Transverse colon (tissue), 4 donors: ENCODE data around the gene REV3L.

Source experiments
- POLR2AphosphoS5 ChIP-seq, 3 donors: sonication (generic); formaldehyde crosslinking; IDR thresholded peaks; one replicate each; pipeline ENCODE4 v1.6.1; 2016; ENCODE audit warnings: antibody characterized with exemption in 3 of 3
- TF ChIP-seq, protein P1 (sequence below), 5 experiments: fragments of 200-600 bp in 3 of 5; fragments of 450-650 bp in 2 of 5; sonication (generic) in 3 of 5; IDR thresholded peaks; 1 replicate in 2 of 5; 2 replicates in 3 of 5; pipeline ENCODE4 v1.5.1; 2016 to 2017; ENCODE audit warnings: antibody characterized with exemption in 5 of 5, inconsistent platforms in 3 of 5, mild to moderate bottlenecking in 2 of 5, moderate library complexity in 1 of 5

- TF ChIP-seq, protein P1, sequence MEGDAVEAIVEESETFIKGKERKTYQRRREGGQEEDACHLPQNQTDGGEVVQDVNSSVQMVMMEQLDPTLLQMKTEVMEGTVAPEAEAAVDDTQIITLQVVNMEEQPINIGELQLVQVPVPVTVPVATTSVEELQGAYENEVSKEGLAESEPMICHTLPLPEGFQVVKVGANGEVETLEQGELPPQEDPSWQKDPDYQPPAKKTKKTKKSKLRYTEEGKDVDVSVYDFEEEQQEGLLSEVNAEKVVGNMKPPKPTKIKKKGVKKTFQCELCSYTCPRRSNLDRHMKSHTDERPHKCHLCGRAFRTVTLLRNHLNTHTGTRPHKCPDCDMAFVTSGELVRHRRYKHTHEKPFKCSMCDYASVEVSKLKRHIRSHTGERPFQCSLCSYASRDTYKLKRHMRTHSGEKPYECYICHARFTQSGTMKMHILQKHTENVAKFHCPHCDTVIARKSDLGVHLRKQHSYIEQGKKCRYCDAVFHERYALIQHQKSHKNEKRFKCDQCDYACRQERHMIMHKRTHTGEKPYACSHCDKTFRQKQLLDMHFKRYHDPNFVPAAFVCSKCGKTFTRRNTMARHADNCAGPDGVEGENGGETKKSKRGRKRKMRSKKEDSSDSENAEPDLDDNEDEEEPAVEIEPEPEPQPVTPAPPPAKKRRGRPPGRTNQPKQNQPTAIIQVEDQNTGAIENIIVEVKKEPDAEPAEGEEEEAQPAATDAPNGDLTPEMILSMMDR (IDR thresholded peaks at IDR 0.05), result no peak
- no peak for TF ChIP-seq POLR2AphosphoS5 (IDR thresholded peaks at IDR 0.05)
These were observed 32.2 kb upstream of the REV3L start for GRCh38 chr6:111515259-111515658.
